H1 (cell line): Measurements from ENCODE around the gene SRD5A3.

Source experiments
- EZH2 ChIP-seq: fragments of 200-600 bp; sonication (generic); IDR thresholded peaks from 2 replicates; pipeline ENCODE4 v1.7.1; 2012; ENCODE audit warnings: low read depth, mild to moderate bottlenecking, moderate library complexity, low read length, inconsistent platforms; ENCODE audit not compliant: severe bottlenecking
- POLR2A ChIP-seq, 2 experiments: IDR thresholded peaks; 1 replicate in 1 of 2; 2 replicates in 1 of 2; pipeline ENCODE4 v1.6.1; 2011; ENCODE audit warnings: low read depth in 2 of 2, low read length in 2 of 2, mild to moderate bottlenecking in 2 of 2; ENCODE audit errors: control extremely low read depth in 1 of 2
- RAD21 ChIP-seq, 2 experiments: IDR thresholded peaks in 1 of 2; conservative IDR thresholded peaks in 1 of 2; 2 replicates each; pipeline ENCODE4 v1.6.1; 2011; ENCODE audit warnings: low read depth in 2 of 2, low read length in 2 of 2, improper control_type of control experiment in 1 of 2, inconsistent platforms in 1 of 2, mild to moderate bottlenecking in 1 of 2, moderate library complexity in 1 of 2
- SAP30 ChIP-seq: fragments of 300-600 bp; sonication (generic); IDR thresholded peaks from 2 replicates; pipeline ENCODE4 v1.7.1; 2012; ENCODE audit warnings: low read length, moderate library complexity, mild to moderate bottlenecking, inconsistent platforms; ENCODE audit not compliant: insufficient read depth, insufficient replicate concordance
- TAF1 ChIP-seq: IDR thresholded peaks from 2 replicates; pipeline ENCODE4 v1.6.1; 2011; ENCODE audit warnings: mild to moderate bottlenecking, low read depth, low read length
- YY1 ChIP-seq: IDR thresholded peaks from 2 replicates; pipeline ENCODE4 v1.6.1; 2011; ENCODE audit warnings: low read depth, mild to moderate bottlenecking, low read length
- ZNF274 ChIP-seq: IDR thresholded peaks from 2 replicates; pipeline ENCODE4 v1.7.0; 2012; ENCODE audit warnings: low read length, borderline replicate concordance; ENCODE audit errors: extremely low read depth

GRCh38 chr4:55378617-55379467 is 32.8 kb downstream of the SRD5A3 start:
- TF ChIP-seq POLR2A (IDR thresholded peaks at IDR 0.05; ENCODE audit: control extremely low read depth in 1 of 2, low read depth in 2 of 2, low read length in 2 of 2) (no peak), EZH2 (no peak), ZNF274 (no peak), TAF1 (no peak), SAP30 (no peak), RAD21 (IDR thresholded peaks at IDR 0.05 in 1 of 2, conservative IDR thresholded peaks at IDR 0.05 in 1 of 2; ENCODE audit: low read depth in 2 of 2, low read length in 2 of 2) (no peak), YY1 (no peak)
